Heart left ventricle (tissue), 13 donors: Measurements from ENCODE around the gene GGN.

Source experiments
- CTCF ChIP-seq, 12 donors: fragments of 200-600 bp; sonication (generic) in 4 of 12; IDR thresholded peaks; one replicate each; pipeline versions ENCODE4 v1.5.0 to v1.8.0; 2018 to 2022; ENCODE audit warnings: antibody characterized with exemption in 12 of 12, mild to moderate bottlenecking in 5 of 12
- POLR2A ChIP-seq, 2 donors: fragments of 450-650 bp; IDR thresholded peaks; one replicate each; pipeline ENCODE4 v1.6.1; 2017; ENCODE audit warnings: antibody characterized with exemption in 2 of 2, mild to moderate bottlenecking in 2 of 2, moderate library complexity in 2 of 2
- donor health status: ischemic (EF 13 %, LVEDD 7.1; RV severe dilation, severe dysfunction).
- donor health status: DM: no; HTN: yes; CAD: no.
- donor health status: DM: no; HTN: no; CAD: no.
- donor health status: ischemic (EF 25% LVEDD 6.9; RV normal size, moderate dysfunction).
- donor health status: ischemic (EF 25% LVEDD 5.7; RV mildly dilated, moderate dysfunction).
- donor health status: ischemic (EF 35%, LVEDD 5.7; RV mildly dilated, moderate dysfunction).
- donor health status: nonischemic (EF 11% LVEDD 7.7; RV severe dilation, severe dysfunction).
- donor health status: DM: yes; HTN: yes; CAD: no.
- donor health status: PGD.
- donor health status: ischemic (EF 29% LVEDD 5.4; RV normal size, mild dysfunction).
- donor health status: nonischemic (EF 23%, LVEDD 6.1; RV moderate dilation, normal function).

DNA sequence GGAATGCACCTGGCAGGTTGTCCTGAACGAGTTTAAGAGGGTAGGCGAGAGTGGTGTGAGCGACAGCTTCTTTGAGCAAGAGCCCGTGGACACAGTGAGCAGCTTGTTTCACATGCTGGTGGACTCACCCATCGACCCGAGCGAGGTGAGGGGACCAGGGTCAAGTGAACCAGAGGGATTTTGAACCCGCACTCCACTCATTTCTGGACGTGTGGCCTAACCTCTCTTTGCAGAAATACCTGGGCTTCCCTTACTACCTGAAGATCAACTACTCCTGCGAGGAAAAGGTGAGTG lies 50.5 kb downstream of the GGN start:
- TF ChIP-seq CTCF (IDR thresholded peaks at IDR 0.05): no peak
- no peak for TF ChIP-seq POLR2A (IDR thresholded peaks at IDR 0.05)
